ENCODE data around the gene TXNL1.

- no peak for TF ChIP-seq CTCF (IDR thresholded peaks at IDR 0.05)
- TF ChIP-seq EZH2 (IDR thresholded peaks at IDR 0.05): no peak
- no peak for TF ChIP-seq EZH2phosphoT487 (IDR thresholded peaks at IDR 0.05)
Observed at GRCh38 chr18:56658261-56658660, 19.9 kb upstream of the TXNL1 start.
